Liver (tissue), 9 donors: ENCODE measurements around the gene NEK6. TPM values are rescaled to one million over a fixed set of nuclear protein-coding genes. Genes with fewer than 3 reads are reported as not detected.

ENCODE experiments used
- DNase-seq: peaks from one replicate; pipeline ENCODE4 v3.0.0-alpha.2; 2017; ENCODE audit warnings: low spot score
- H3K27ac ChIP-seq, 2 donors: one replicate each; pipeline ENCODE4 v1.7.0; 2013; ENCODE audit warnings: inconsistent platforms in 2 of 2, low read length in 2 of 2, control low read depth in 1 of 2, low read depth in 1 of 2, mild to moderate bottlenecking in 1 of 2
- H3K27me3 ChIP-seq, 4 donors: one replicate each; pipeline versions ENCODE4 v1.6.1 to v1.7.0; 2013; ENCODE audit warnings: low read length in 3 of 4, inconsistent platforms in 1 of 4, mild to moderate bottlenecking in 1 of 4, moderate library complexity in 1 of 4; ENCODE audit not compliant: control insufficient read depth in 4 of 4, insufficient read depth in 4 of 4
- H3K36me3 ChIP-seq, 4 donors: one replicate each; pipeline versions ENCODE4 v1.6.1 to v1.7.0; 2013; ENCODE audit warnings: low read length in 3 of 4, mild to moderate bottlenecking in 3 of 4, low read depth in 1 of 4, moderate library complexity in 1 of 4; ENCODE audit not compliant: control insufficient read depth in 4 of 4, insufficient read depth in 3 of 4
- H3K4me1 ChIP-seq, 4 donors: one replicate each; pipeline versions ENCODE4 v1.6.1 to v1.7.0; 2013; ENCODE audit warnings: low read length in 3 of 4, mild to moderate bottlenecking in 3 of 4, moderate library complexity in 1 of 4; ENCODE audit not compliant: control insufficient read depth in 4 of 4, insufficient read depth in 4 of 4
- H3K4me3 ChIP-seq, 3 donors: one replicate each; pipeline versions ENCODE4 v1.6.1 to v1.7.0; 2013; ENCODE audit warnings: low read length in 3 of 3, control low read depth in 1 of 3, low read depth in 1 of 3, mild to moderate bottlenecking in 1 of 3
- H3K9ac ChIP-seq, 2 donors: one replicate each; pipeline ENCODE4 v1.7.0; 2013; ENCODE audit warnings: low read length in 2 of 2, mild to moderate bottlenecking in 2 of 2, moderate library complexity in 2 of 2, control low read depth in 1 of 2, low read depth in 1 of 2
- H3K9me3 ChIP-seq, 4 donors: one replicate each; pipeline versions ENCODE4 v1.6.1 to v1.7.0; 2013; ENCODE audit warnings: low read length in 3 of 4; ENCODE audit not compliant: control insufficient read depth in 4 of 4
- EGR1 ChIP-seq, 2 donors: IDR thresholded peaks; 2 replicates each; pipeline ENCODE4 v1.6.1; 2016 to 2018; ENCODE audit warnings: antibody characterized with exemption in 2 of 2, low read depth in 2 of 2
- FOXA1 ChIP-seq: IDR thresholded peaks from 2 replicates; pipeline ENCODE4 v1.6.1; 2016; ENCODE audit warnings: antibody characterized with exemption
- GABPA ChIP-seq, 2 donors: IDR thresholded peaks in 1 of 2; conservative IDR thresholded peaks in 1 of 2; 2 replicates each; pipeline ENCODE4 v1.6.1; 2016; ENCODE audit warnings: antibody characterized with exemption in 2 of 2, mild to moderate bottlenecking in 1 of 2, moderate library complexity in 1 of 2
- HNF4A ChIP-seq, 2 donors: conservative IDR thresholded peaks; 2 replicates each; pipeline ENCODE4 v1.6.1; 2016; ENCODE audit warnings: antibody characterized with exemption in 2 of 2, mild to moderate bottlenecking in 2 of 2
- JUND ChIP-seq, 2 donors: IDR thresholded peaks; 2 replicates each; pipeline ENCODE4 v1.6.1; 2016; ENCODE audit warnings: antibody characterized with exemption in 2 of 2
- RAD21 ChIP-seq, 2 donors: IDR thresholded peaks; 2 replicates each; pipeline ENCODE4 v1.6.1; 2016; ENCODE audit warnings: antibody characterized with exemption in 2 of 2, mild to moderate bottlenecking in 2 of 2
- RXRA ChIP-seq, 2 donors: IDR thresholded peaks; 2 replicates each; pipeline ENCODE4 v1.6.1; 2017 to 2018; ENCODE audit warnings: antibody characterized with exemption in 2 of 2, mild to moderate bottlenecking in 1 of 2
- WGBS: extraction: QIAGEN DNeasy Blood & Tissue Kit; methylation state at CpG from one replicate; pipeline ENCODE4 v1.1.7; 2013; 5-methylcytosine and 5-hydroxymethylcytosine counted together
- polyA plus RNA-seq, 2 donors: library from polyadenylated mRNA; stranded (reverse) in 1 of 2; unstranded in 1 of 2; fragments of 200-250 nt in 1 of 2; fragments of >200 nt in 1 of 2; fragmentation: Nextera tagmentation in 1 of 2; extraction: Ambion mirVana in 1 of 2; gene quantifications; one replicate each; pipeline versions ENCODE4 v1.2.1 to v1.2.3, GENCODE V29; 2013 to 2015
- total RNA-seq, 2 donors: library from RNA; depleted of rRNA; stranded (reverse); fragments of >200 nt; gene quantifications; one replicate each; pipeline ENCODE4 v1.2.3, GENCODE V29; 2014
- TF ChIP-seq, protein P1 (sequence below): IDR thresholded peaks from 2 replicates; pipeline ENCODE4 v1.6.1; 2016; ENCODE audit warnings: antibody characterized with exemption
- TF ChIP-seq, protein P2 (sequence below): fragments of 150-350 bp; IDR thresholded peaks from 2 replicates; pipeline ENCODE4 v1.5.1; 2017; ENCODE audit warnings: improper control_type of control experiment, low read depth, low read length; ENCODE audit not compliant: missing input control
- TF ChIP-seq, protein P3 (sequence below): IDR thresholded peaks from 2 replicates; pipeline ENCODE4 v1.6.1; 2016; ENCODE audit warnings: antibody characterized with exemption
- TF ChIP-seq, protein P4 (sequence below): IDR thresholded peaks from 2 replicates; pipeline ENCODE4 v1.6.1; 2016; ENCODE audit warnings: antibody characterized with exemption, mild to moderate bottlenecking
- donor health status: healthy.
- donor health status: healthy.
- donor health status: healthy.
- donor health status: healthy.
- donor health status: healthy.

NEK6 gene
- total and polyA plus RNA-seq, 4 donors = 32.5 to 49.7 (median 42.5) TPM

DNA sequence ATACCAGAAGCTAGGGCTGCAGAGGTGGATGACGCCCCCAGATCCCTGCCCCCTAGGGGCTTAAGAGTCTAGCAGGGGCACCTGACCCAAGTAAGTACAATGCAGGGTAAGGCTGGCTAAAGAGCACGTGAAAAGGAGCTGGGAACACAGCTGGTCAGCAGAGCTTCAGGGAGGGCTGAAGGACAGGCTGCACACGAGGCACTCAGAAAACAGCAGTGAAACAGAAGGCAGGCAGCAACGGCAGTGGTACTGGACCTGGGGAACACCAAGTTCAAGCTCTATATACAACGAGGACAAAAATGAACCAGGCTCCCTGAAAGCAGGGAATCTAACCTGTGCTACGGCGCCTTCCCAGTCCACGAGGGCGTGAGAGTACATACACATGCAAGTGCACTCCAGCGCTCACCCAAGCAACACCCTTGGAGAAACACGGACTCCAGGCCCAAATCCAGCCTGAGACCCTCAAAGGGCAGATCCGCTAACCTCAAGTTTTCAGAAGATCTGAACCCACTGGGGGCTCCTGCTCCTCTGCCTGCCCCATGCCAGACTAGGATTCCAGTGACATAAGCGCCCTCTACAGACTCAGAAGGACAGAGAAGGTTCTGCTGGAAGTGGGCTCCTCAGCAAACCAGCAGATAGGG is 100.1 kb downstream of the NEK6 start:
- H3K27ac ChIP-seq = no peak overlapping the region
- DNase-seq = no peak
- H3K4me3 ChIP-seq = no peak overlapping the region
- no peaks in the 10 kb centered on the region for H3K27me3 ChIP-seq
- peaks cover 3 to 33% (median 17%) of the 10 kb centered on the region in 4 donors for H3K36me3 ChIP-seq
- no peak overlapping the region for H3K9ac ChIP-seq
- H3K4me1 ChIP-seq = peaks cover 0 to 13% (median 3%) of the 10 kb centered on the region in 4 donors
- 88% methylated on average over 13 of the region's 13 CpGs for WGBS
- H3K9me3 ChIP-seq = no peaks in the 10 kb centered on the region
- TF ChIP-seq JUND (IDR thresholded peaks at IDR 0.05) = no peak
- TF ChIP-seq RAD21 (IDR thresholded peaks at IDR 0.05) = no peak
- no peak for TF ChIP-seq EGR1 (IDR thresholded peaks at IDR 0.05; ENCODE audit: low read depth in 2 of 2)
- no peak for TF ChIP-seq HNF4A (conservative IDR thresholded peaks at IDR 0.05)
- TF ChIP-seq, protein P1, sequence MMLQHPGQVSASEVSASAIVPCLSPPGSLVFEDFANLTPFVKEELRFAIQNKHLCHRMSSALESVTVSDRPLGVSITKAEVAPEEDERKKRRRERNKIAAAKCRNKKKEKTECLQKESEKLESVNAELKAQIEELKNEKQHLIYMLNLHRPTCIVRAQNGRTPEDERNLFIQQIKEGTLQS = no peak
- TF ChIP-seq, protein P2, sequence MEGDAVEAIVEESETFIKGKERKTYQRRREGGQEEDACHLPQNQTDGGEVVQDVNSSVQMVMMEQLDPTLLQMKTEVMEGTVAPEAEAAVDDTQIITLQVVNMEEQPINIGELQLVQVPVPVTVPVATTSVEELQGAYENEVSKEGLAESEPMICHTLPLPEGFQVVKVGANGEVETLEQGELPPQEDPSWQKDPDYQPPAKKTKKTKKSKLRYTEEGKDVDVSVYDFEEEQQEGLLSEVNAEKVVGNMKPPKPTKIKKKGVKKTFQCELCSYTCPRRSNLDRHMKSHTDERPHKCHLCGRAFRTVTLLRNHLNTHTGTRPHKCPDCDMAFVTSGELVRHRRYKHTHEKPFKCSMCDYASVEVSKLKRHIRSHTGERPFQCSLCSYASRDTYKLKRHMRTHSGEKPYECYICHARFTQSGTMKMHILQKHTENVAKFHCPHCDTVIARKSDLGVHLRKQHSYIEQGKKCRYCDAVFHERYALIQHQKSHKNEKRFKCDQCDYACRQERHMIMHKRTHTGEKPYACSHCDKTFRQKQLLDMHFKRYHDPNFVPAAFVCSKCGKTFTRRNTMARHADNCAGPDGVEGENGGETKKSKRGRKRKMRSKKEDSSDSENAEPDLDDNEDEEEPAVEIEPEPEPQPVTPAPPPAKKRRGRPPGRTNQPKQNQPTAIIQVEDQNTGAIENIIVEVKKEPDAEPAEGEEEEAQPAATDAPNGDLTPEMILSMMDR = no peak
- no peak for TF ChIP-seq FOXA1
- TF ChIP-seq, protein P3, sequence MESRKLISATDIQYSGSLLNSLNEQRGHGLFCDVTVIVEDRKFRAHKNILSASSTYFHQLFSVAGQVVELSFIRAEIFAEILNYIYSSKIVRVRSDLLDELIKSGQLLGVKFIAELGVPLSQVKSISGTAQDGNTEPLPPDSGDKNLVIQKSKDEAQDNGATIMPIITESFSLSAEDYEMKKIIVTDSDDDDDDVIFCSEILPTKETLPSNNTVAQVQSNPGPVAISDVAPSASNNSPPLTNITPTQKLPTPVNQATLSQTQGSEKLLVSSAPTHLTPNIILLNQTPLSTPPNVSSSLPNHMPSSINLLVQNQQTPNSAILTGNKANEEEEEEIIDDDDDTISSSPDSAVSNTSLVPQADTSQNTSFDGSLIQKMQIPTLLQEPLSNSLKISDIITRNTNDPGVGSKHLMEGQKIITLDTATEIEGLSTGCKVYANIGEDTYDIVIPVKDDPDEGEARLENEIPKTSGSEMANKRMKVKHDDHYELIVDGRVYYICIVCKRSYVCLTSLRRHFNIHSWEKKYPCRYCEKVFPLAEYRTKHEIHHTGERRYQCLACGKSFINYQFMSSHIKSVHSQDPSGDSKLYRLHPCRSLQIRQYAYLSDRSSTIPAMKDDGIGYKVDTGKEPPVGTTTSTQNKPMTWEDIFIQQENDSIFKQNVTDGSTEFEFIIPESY = no peak
- no peak for TF ChIP-seq RXRA (IDR thresholded peaks at IDR 0.05)
- TF ChIP-seq GABPA (IDR thresholded peaks at IDR 0.05 in 1 of 2, conservative IDR thresholded peaks at IDR 0.05 in 1 of 2) = no peak

DNA sequence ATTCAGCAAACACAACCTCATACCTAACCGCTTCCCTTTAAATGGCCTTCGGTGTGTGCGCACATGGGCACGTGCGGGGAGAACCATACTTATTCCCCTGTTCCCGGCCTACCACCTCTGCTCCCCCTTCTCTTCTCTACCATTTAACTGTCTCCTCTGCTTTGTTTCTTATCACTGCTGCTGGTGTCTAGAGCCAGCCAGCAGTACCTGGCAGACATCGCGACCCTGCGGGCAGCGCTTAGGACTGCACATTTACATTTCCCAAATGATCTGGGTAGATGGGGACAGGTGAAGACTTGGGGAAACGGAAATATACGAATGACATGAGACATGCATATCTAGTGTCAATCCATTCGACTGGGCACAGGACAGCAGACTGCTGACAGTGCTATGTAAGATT is 100.9 kb downstream of the NEK6 start:
- H3K27ac ChIP-seq = no peak overlapping the region
- no peak for DNase-seq
- H3K36me3 ChIP-seq = peaks cover 3 to 27% (median 11%) of the 10 kb centered on the region in 4 donors
- H3K27me3 ChIP-seq = no peaks in the 10 kb centered on the region
- no peaks in the 10 kb centered on the region for H3K9me3 ChIP-seq
- 93% methylated on average over 13 of the region's 13 CpGs for WGBS
- H3K4me1 ChIP-seq = peaks cover 0 to 21% (median 9%) of the 10 kb centered on the region in 4 donors
- H3K4me3 ChIP-seq = no peak overlapping the region
- no peak overlapping the region for H3K9ac ChIP-seq
- TF ChIP-seq RXRA (IDR thresholded peaks at IDR 0.05) (no peak), JUND (IDR thresholded peaks at IDR 0.05) (no peak)
- TF ChIP-seq, protein P4, sequence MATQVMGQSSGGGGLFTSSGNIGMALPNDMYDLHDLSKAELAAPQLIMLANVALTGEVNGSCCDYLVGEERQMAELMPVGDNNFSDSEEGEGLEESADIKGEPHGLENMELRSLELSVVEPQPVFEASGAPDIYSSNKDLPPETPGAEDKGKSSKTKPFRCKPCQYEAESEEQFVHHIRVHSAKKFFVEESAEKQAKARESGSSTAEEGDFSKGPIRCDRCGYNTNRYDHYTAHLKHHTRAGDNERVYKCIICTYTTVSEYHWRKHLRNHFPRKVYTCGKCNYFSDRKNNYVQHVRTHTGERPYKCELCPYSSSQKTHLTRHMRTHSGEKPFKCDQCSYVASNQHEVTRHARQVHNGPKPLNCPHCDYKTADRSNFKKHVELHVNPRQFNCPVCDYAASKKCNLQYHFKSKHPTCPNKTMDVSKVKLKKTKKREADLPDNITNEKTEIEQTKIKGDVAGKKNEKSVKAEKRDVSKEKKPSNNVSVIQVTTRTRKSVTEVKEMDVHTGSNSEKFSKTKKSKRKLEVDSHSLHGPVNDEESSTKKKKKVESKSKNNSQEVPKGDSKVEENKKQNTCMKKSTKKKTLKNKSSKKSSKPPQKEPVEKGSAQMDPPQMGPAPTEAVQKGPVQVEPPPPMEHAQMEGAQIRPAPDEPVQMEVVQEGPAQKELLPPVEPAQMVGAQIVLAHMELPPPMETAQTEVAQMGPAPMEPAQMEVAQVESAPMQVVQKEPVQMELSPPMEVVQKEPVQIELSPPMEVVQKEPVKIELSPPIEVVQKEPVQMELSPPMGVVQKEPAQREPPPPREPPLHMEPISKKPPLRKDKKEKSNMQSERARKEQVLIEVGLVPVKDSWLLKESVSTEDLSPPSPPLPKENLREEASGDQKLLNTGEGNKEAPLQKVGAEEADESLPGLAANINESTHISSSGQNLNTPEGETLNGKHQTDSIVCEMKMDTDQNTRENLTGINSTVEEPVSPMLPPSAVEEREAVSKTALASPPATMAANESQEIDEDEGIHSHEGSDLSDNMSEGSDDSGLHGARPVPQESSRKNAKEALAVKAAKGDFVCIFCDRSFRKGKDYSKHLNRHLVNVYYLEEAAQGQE = no peak
